Right atrium auricular region (tissue), 2 donors: ENCODE results near the gene FAM50B. TPM values are rescaled to one million over a fixed set of nuclear protein-coding genes. Genes with fewer than 3 reads are reported as not detected.

Experiments
- DNase-seq: peaks from one replicate; pipeline ENCODE4 v3.0.0-alpha.2; 2019; ENCODE audit warnings: low spot score
- H3K27ac ChIP-seq, 2 donors: fragments of 200-600 bp; sonication (generic); 1 replicate in 1 of 2; 2 replicates in 1 of 2; pipeline ENCODE4 v1.5.1; 2016 to 2019
- H3K27me3 ChIP-seq, 2 donors: fragments of 200-600 bp; sonication (generic); one replicate each; pipeline versions ENCODE4 v1.5.1 to v1.6.0; 2017 to 2019
- H3K36me3 ChIP-seq: fragments of 200-600 bp; sonication (generic); one replicate; pipeline ENCODE4 v1.5.1; 2016
- H3K4me1 ChIP-seq, 2 donors: fragments of 200-600 bp; sonication (generic); one replicate each; pipeline versions ENCODE4 v1.5.1 to v1.6.0; 2017 to 2019
- H3K4me3 ChIP-seq, 2 donors: fragments of 200-600 bp; sonication (generic); 1 replicate in 1 of 2; 2 replicates in 1 of 2; pipeline ENCODE4 v1.5.1; 2017 to 2019; ENCODE audit warnings: mild to moderate bottlenecking in 1 of 2, moderate library complexity in 1 of 2
- H3K9me3 ChIP-seq, 2 donors: fragments of 200-600 bp; sonication (generic); one replicate each; pipeline ENCODE4 v1.5.1; 2019
- total RNA-seq, 2 donors: library from RNA; depleted of rRNA; stranded (reverse); fragments of >200 nt; gene quantifications; one replicate each; pipeline ENCODE4 v1.1.0, GENCODE V29; 2016
- TF ChIP-seq, protein P1 (sequence below), 2 donors: fragments of 200-600 bp; sonication (generic); IDR thresholded peaks; one replicate each; pipeline ENCODE4 v1.5.1; 2019; ENCODE audit warnings: antibody characterized with exemption in 2 of 2

The FAM50B gene
- total RNA-seq, 2 donors from 2014 or later = 10.0 to 19.6 TPM

DNA sequence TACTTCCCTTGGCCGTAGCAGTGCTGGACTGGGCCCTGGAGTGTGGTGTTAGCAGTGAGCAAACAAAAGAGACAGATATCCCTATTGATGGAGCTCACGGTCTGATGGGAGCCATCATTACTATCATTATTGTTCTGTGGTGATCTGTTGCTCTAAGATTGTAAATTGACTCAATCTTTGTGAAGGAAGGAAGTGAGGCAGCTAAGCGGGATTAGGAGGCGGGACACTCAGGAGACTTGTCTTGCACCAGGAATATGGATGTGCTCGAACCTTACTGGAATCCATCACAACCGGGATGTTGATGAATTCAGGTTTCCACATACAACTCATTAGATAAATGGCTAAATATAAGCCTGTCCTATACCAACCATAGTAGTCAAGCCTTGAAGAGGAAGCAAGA is 25.5 kb upstream of the FAM50B start:
- Histone ChIP-seq H3K4me1 (peaks cover 0 to 38% of the 10 kb centered on the region in 2 donors), H3K27ac (no peak overlapping the region), H3K27me3 (no peaks in the 10 kb centered on the region), H3K36me3 (no peaks in the 10 kb centered on the region), H3K4me3 (no peak overlapping the region), H3K9me3 (no peaks in the 10 kb centered on the region)
- no peak for DNase-seq
- TF ChIP-seq, protein P1, sequence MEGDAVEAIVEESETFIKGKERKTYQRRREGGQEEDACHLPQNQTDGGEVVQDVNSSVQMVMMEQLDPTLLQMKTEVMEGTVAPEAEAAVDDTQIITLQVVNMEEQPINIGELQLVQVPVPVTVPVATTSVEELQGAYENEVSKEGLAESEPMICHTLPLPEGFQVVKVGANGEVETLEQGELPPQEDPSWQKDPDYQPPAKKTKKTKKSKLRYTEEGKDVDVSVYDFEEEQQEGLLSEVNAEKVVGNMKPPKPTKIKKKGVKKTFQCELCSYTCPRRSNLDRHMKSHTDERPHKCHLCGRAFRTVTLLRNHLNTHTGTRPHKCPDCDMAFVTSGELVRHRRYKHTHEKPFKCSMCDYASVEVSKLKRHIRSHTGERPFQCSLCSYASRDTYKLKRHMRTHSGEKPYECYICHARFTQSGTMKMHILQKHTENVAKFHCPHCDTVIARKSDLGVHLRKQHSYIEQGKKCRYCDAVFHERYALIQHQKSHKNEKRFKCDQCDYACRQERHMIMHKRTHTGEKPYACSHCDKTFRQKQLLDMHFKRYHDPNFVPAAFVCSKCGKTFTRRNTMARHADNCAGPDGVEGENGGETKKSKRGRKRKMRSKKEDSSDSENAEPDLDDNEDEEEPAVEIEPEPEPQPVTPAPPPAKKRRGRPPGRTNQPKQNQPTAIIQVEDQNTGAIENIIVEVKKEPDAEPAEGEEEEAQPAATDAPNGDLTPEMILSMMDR (IDR thresholded peaks at IDR 0.05) = no peak

DNA sequence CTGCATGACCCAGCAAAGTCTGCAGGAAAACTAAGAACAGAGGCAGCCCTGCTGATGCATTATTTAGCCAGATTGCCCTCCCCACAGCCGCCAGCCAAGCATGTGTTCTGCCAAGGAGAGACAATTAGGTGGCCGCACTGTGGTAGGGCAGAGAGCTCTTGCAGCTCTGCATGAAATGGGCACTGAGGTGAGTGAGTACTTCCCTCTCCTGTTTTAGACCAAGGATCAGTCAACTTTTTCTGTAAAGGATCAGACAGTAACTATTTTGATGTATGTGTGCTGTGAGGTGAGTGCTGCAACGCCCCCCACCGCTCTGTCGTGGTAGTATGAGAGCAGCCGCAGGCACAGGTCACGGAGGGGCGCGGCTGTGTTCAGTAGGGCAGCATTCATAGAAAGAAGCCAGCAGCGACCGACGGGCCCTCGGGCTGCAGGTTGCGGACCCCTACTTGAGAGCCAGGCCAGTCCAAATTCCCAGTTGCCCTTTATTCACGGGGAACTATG is 23.8 kb upstream of the FAM50B start:
- Histone ChIP-seq H3K27ac (peak overlapping the region; percentile 85 to 94), H3K9me3 (no peaks in the 10 kb centered on the region), H3K4me1 (peaks cover 0 to 38% of the 10 kb centered on the region in 2 donors), H3K4me3 (peak overlapping the region in 1 of 2 donors; percentile 7), H3K36me3 (no peaks in the 10 kb centered on the region), H3K27me3 (no peaks in the 10 kb centered on the region)
- DNase-seq = peak; percentile 86
- TF ChIP-seq, protein P1 (IDR thresholded peaks at IDR 0.05) = peak in 1 of 2 donors; percentile 71

DNA sequence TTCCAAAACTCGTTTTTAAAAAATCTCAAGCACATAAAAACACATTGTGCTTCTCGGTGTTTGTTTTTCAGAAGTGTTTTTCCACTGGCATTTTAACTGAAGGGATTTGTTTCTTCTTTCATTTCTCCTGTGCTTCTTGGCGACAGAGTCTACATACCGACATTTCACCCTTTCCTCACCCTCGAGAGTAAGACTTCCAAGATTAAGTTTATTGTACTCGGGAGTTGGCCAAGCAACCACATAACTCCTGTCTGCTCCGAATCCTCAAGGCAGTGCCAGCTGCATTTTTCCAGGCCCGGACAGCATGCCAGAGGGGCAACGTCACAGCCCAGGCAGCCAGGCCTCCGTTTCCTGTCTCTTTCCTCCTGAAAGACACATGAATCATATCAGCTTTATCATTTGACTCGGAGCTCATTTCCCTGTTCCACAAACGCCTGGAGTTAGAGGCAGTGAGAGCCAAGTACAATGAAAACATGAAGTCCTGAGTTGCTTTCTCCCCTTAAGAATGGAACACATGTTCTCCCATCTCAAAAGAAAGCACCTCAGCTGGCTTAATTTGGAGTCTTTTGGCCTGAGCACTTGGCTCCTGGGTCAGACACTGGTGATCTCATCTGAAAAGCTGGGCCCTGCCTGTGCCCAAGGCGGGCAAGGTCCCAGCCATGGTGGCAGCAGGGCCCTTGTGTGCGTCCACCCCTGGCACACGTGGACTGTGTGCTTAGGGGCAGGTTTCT is 23.2 kb upstream of the FAM50B start:
- peak; percentile 98 for DNase-seq
- Histone ChIP-seq H3K4me1 (peaks cover 0 to 38% of the 10 kb centered on the region in 2 donors), H3K27me3 (no peaks in the 10 kb centered on the region), H3K9me3 (no peaks in the 10 kb centered on the region), H3K4me3 (peak overlapping the region in 1 of 2 donors; percentile 7), H3K36me3 (no peaks in the 10 kb centered on the region), H3K27ac (peak overlapping the region; percentile 85 to 94)
- TF ChIP-seq, protein P1 (IDR thresholded peaks at IDR 0.05) = peak in 1 of 2 donors; percentile 19

DNA sequence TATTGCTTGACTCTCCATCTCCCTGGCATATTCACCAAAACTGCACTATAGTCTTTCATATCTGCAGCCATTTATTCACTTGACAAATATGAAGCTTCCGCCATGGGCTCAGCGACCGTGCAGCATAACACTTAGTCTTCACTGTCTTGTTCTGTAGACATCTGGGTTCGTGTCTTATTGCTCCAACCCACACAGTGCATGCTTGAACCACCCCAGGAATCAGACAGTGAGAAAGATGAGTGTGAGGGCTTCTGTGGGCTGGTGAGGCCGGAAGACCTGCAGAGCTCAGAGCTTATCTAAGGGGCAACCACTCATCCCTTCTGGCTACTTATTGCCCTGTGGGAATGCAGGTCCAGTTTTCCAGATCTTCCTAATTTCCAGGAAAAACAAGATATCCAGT is 19.9 kb upstream of the FAM50B start:
- no peak for DNase-seq
- no peaks in the 10 kb centered on the region for H3K9me3 ChIP-seq
- H3K27me3 ChIP-seq = no peaks in the 10 kb centered on the region
- peaks cover 0 to 24% of the 10 kb centered on the region in 2 donors for H3K4me1 ChIP-seq
- H3K27ac ChIP-seq = no peak overlapping the region
- TF ChIP-seq, protein P1 (IDR thresholded peaks at IDR 0.05) = no peak
- no peak overlapping the region for H3K4me3 ChIP-seq
- no peaks in the 10 kb centered on the region for H3K36me3 ChIP-seq

DNA sequence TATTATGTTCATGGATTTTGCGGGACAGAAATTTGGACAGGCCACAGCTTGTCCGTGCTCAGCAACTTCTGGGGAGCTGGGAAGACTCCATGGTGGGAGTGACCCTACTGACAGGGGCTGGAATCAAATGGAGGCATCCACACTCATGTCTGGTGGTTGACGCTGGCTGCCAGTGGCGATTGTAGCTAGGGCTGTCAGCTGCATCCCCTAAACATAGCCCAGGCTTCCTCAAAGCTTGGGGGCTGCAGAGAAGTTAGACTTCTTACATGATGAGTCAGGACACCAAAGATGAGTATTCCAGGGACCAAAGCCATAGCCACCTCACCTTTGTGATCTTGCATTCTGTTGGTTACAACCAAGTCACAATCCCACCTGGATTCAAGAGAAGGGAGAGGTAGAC is 18.4 kb upstream of the FAM50B start:
- Histone ChIP-seq H3K4me1 (peaks cover 0 to 10% of the 10 kb centered on the region in 2 donors), H3K4me3 (no peak overlapping the region), H3K27me3 (no peaks in the 10 kb centered on the region), H3K9me3 (no peaks in the 10 kb centered on the region), H3K36me3 (no peaks in the 10 kb centered on the region), H3K27ac (no peak overlapping the region)
- no peak for DNase-seq
- TF ChIP-seq, protein P1 (IDR thresholded peaks at IDR 0.05) = no peak
